WERI-Rb-1 (cell line): ENCODE data around the gene COX11.

Experiments used
- DNase-seq: peaks from one replicate; pipeline ENCODE4 v3.0.0-alpha.2; 2020
- H3K27ac ChIP-seq: fragments of 250-450 bp; sonication (Bioruptor Pico); 2 replicates; pipeline ENCODE4 v1.5.1; 2020; ENCODE audit warnings: mild to moderate bottlenecking, moderate library complexity
- H3K27me3 ChIP-seq: fragments of 250-450 bp; sonication (Bioruptor Pico); 2 replicates; pipeline ENCODE4 v1.5.1; 2021; ENCODE audit warnings: mild to moderate bottlenecking, low read depth, moderate library complexity; ENCODE audit not compliant: insufficient read depth, severe bottlenecking
- H3K36me3 ChIP-seq: fragments of 250-450 bp; sonication (Bioruptor Pico); 2 replicates; pipeline ENCODE4 v1.5.1; 2020; ENCODE audit warnings: mild to moderate bottlenecking, moderate library complexity
- H3K4me3 ChIP-seq: 2 replicates; pipeline ENCODE4 v1.5.1; 2011; ENCODE audit warnings: low read depth, mild to moderate bottlenecking, control low read depth, low read length
- H3K9me3 ChIP-seq: fragments of 250-450 bp; sonication (Bioruptor Pico); 2 replicates; pipeline ENCODE4 v1.5.1; 2021; ENCODE audit warnings: mild to moderate bottlenecking, moderate library complexity; ENCODE audit not compliant: severe bottlenecking
- TF ChIP-seq, protein P1 (sequence below): IDR thresholded peaks from 2 replicates; pipeline ENCODE4 v1.5.1; 2011; ENCODE audit warnings: low read depth, mild to moderate bottlenecking, control low read depth, inconsistent platforms, low read length

COX11 gene

DNA sequence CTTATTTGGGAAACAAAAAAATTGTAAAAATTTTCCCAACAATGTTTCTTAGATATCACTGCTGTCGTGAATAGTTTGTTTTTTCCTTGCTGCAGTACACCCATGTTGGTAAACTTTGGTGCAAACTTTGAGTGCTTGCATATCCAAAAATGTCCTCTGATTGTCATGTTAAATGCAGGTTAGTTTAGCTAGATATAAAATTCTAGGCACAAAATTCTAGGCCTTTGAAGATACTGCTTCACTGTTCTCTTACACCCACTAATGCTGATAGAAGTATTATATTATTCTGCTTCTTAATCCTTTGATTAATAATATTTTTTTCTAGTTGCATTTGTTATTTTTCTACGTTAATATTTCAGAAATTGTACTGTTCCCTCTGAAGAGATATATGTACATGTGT lies 51.7 kb downstream of the COX11 start:
- no peaks in the 10 kb centered on the region for H3K27me3 ChIP-seq
- peaks cover 4% of the 10 kb centered on the region for H3K36me3 ChIP-seq
- TF ChIP-seq, protein P1, sequence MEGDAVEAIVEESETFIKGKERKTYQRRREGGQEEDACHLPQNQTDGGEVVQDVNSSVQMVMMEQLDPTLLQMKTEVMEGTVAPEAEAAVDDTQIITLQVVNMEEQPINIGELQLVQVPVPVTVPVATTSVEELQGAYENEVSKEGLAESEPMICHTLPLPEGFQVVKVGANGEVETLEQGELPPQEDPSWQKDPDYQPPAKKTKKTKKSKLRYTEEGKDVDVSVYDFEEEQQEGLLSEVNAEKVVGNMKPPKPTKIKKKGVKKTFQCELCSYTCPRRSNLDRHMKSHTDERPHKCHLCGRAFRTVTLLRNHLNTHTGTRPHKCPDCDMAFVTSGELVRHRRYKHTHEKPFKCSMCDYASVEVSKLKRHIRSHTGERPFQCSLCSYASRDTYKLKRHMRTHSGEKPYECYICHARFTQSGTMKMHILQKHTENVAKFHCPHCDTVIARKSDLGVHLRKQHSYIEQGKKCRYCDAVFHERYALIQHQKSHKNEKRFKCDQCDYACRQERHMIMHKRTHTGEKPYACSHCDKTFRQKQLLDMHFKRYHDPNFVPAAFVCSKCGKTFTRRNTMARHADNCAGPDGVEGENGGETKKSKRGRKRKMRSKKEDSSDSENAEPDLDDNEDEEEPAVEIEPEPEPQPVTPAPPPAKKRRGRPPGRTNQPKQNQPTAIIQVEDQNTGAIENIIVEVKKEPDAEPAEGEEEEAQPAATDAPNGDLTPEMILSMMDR: no peak
- no peak for DNase-seq
- H3K9me3 ChIP-seq: no peaks in the 10 kb centered on the region
- H3K4me3 ChIP-seq: no peak overlapping the region
- no peak overlapping the region for H3K27ac ChIP-seq
